HG03064 (cell line): ENCODE results near the gene LMBRD1.
A peak's percentile ranks its signal among the peaks of the same experiment; 100 is the strongest.
"Not testable (repeated sequence)": the region's sequence is repeated elsewhere in the genome, so short reads cannot be mapped to it uniquely, and the experiment has no call there.

Experiments
- ATAC-seq: cut with Tn5 transposase; IDR thresholded peaks from one replicate; pipeline ENCODE4 v1.9.1; 2021; ENCODE audit warnings: low read depth; ENCODE audit not compliant: unreplicated experiment

Gene LMBRD1

GRCh38 chr6:69801225-69801624 lies 4.4 kb upstream of the LMBRD1 start:
- no peak for ATAC-seq

- ATAC-seq, result not testable (repeated sequence)
Observed at GRCh38 chr6:69798796-69799195, 2.0 kb upstream of the LMBRD1 start.

- no peak for ATAC-seq
Observed at GRCh38 chr6:69796073-69796641, 653 bp downstream of the LMBRD1 start.

GRCh38 chr6:69795469-69796072 lies 1.2 kb downstream of the LMBRD1 start:
- peak; percentile 44 for ATAC-seq

- ATAC-seq, result no peak
Observed at GRCh38 chr6:69792292-69792691, 4.5 kb downstream of the LMBRD1 start.

GRCh38 chr6:69791065-69791471 lies 5.7 kb downstream of the LMBRD1 start:
- ATAC-seq, result peak; percentile 44

- peak; percentile 7 for ATAC-seq
Observed at GRCh38 chr6:69790629-69791028, 6.2 kb downstream of the LMBRD1 start.

- ATAC-seq, result no peak
Observed at GRCh38 chr6:69789578-69789977, 7.2 kb downstream of the LMBRD1 start.

- not testable (repeated sequence) for ATAC-seq
Observed at GRCh38 chr6:69787436-69787835, 9.4 kb downstream of the LMBRD1 start.

- ATAC-seq, result no peak
Observed at GRCh38 chr6:69785697-69786096, 11.1 kb downstream of the LMBRD1 start.

- peak; percentile 64 for ATAC-seq
Observed at GRCh38 chr6:69784595-69785377, 12.0 kb downstream of the LMBRD1 start.

- ATAC-seq, result no peak
Observed at GRCh38 chr6:69783108-69783507, 13.7 kb downstream of the LMBRD1 start.

GRCh38 chr6:69780585-69781178 lies 16.1 kb downstream of the LMBRD1 start:
- ATAC-seq, result no peak

GRCh38 chr6:69775941-69776340 lies 20.9 kb downstream of the LMBRD1 start:
- no peak for ATAC-seq

GRCh38 chr6:69775585-69775849 lies 21.3 kb downstream of the LMBRD1 start:
- ATAC-seq, result no peak

- ATAC-seq, result no peak
Observed at GRCh38 chr6:69774740-69775584, 21.8 kb downstream of the LMBRD1 start.

GRCh38 chr6:69771158-69771906 lies 25.5 kb downstream of the LMBRD1 start:
- no peak for ATAC-seq

GRCh38 chr6:69768664-69769063 lies 28.1 kb downstream of the LMBRD1 start:
- no peak for ATAC-seq

GRCh38 chr6:69763763-69764162 lies 33.0 kb downstream of the LMBRD1 start:
- no peak for ATAC-seq

- no peak for ATAC-seq
Observed at GRCh38 chr6:69761853-69762252, 35.0 kb downstream of the LMBRD1 start.
